GM19463 (cell line): ENCODE results near the gene TMEM255B.
"Not testable (repeated sequence)": the region's sequence is repeated elsewhere in the genome, so short reads cannot be mapped to it uniquely, and the experiment has no call there.

Experiments used
- ATAC-seq: cut with Tn5 transposase; IDR thresholded peaks from one replicate; pipeline ENCODE4 v1.9.1; 2021; ENCODE audit warnings: mild to moderate bottlenecking, moderate library complexity; ENCODE audit not compliant: unreplicated experiment

The TMEM255B gene

DNA sequence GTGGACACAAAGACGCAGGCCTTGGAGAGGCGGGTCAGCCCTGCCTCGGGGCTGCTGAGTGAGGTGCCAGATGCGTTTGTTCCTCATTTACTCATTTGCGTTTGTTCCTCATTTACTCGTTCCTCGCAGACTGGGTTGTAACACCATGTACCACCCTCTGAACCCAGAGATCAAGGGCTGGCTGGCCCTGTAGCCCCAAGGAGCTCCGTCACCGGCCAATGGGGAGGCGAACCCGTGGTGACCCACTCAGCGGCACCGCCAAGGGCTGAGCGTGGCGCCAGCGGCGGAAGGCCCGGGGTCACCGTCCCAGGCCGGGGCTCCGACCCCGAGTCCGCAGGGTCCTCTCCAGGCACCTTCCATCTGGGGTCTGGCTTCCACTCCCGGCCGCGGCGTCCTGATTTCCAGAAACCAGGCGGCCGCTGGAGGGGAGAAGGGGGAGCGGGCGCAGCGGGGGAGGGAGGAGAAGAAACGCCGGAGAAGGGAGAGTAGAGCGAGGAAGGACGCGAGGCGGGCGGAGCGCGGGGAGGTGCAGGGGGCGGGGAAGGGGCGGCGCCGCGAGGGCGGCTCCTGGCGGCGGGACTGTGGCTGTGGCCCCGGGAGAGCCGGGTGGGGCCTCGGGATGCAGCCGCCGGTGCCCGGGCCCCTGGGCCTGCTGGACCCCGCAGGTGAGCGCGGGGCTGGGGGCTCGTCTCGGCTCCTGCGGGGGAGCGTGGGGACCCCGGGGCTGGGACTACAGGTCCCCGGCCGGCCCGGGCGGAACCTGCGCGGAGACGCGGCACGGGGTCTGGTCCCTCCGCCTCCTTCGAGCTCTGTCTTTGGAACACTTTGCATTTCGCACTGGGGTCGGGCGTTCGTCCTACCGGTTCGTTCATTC lies at the start of gene TMEM255B:
TMEM255B (plus strand) TSS at position 576 of the 874 bp plus-strand sequence; CDS start at position 620, 44 bp downstream.
- ATAC-seq, result peak; percentile 96

DNA sequence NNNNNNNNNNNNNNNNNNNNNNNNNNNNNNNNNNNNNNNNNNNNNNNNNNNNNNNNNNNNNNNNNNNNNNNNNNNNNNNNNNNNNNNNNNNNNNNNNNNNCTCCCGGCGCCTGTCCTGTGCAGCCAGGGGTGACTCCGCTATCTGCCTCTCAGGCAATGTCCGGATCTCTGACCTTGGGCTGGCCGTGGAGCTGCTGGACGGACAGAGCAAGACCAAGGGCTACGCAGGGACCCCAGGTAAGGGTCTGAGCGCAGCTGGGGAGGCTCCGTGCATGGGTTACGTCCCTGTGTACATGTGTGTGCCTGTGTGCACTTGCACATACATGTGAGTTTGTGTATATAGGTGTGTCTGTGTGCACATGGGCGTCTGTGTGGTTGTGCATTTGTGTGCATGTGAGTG lies 36.1 kb upstream of the TMEM255B start:
- ATAC-seq, result no peak

DNA sequence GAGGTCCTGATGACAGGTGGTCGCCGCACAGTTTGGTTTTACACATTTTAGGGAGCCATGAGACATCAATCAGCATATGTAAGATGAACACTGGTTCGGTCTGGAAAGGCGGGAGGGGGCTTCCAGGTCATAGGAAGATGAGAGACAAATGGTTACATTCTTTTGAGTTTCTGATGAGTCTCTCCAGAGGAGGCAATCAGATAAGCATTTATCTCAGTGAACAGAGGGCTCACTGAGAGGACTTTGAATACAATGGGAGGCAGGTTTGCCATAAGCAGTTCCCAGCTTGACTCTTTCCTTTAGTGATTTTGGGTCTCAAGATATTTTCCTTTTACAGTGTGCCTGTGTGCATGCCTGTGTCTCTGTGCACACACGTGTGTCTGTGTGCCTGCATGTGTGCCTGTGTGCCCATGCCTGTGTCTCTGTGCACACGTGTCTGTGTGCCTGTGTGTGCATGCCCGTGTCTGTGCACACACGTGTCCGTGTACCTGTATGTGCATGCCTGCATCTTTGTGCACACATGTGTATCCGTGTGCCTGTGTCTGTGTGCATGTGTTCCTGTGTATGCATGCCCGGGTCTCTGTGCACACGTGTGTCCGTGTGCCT lies 35.5 kb upstream of the TMEM255B start:
- ATAC-seq, result no peak

DNA sequence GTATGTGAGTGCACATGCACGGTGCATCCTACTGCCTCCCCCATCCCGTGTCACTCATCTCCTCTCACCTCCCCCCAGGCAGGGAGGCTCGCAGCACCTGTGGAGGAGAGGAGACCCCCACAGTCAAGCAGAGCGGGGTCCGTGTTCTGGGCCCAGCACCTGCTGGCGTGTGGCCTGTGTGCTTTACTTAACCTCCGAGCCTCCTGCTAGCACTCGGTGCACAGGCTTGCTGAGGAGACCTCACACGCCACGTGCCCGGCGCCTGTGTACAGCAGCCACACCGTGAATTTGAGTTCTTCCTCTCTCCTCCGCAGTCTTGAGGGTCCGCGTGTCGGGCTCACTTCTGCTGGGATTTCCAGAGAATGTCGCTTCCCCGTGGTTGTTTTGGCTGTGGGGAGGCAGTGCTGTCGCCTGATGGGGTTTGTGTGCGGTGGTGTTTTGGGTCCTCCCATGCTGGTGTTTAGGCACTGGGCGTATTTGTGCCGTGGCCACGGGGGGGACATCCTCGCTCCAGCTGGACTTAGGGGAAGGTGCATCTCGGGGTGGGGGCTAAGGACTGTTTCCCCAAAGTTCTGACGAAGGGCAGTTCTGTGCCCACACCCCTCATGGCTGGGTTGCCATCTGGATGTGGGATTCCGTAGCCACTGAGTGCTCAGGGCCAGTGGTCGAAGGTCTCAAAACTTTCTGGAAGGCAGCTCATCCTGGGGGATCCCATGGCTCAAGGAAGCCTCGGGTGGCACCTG lies 34.8 kb upstream of the TMEM255B start:
- ATAC-seq, result no peak

DNA sequence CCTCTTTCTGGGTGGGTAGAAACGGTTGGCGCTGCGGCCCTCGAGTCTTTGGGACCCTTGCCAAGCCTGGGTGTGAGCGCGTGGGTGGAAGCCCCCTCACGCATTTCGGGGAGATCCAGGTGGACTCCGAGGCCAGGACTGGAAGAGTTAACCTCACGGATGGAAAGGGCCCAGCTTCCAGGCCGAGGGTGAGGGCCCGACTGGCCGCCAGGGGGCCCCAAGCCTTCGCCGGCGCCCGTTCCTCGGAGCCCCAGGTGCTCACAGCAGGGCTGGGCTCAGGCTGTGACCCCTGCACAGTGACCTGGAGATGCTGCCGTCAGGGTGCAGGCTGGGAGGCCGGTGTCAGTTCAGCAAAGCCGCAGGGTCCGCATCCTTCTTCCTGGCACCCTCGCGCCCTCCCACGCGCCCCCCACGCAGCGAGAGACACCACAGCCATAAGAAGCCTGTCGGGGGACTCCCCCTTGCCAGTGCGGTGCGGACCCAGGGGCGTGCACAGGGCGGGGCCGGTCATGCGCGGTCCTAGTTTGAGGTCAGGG lies 34.2 kb upstream of the TMEM255B start:
- ATAC-seq, result peak; percentile 93

DNA sequence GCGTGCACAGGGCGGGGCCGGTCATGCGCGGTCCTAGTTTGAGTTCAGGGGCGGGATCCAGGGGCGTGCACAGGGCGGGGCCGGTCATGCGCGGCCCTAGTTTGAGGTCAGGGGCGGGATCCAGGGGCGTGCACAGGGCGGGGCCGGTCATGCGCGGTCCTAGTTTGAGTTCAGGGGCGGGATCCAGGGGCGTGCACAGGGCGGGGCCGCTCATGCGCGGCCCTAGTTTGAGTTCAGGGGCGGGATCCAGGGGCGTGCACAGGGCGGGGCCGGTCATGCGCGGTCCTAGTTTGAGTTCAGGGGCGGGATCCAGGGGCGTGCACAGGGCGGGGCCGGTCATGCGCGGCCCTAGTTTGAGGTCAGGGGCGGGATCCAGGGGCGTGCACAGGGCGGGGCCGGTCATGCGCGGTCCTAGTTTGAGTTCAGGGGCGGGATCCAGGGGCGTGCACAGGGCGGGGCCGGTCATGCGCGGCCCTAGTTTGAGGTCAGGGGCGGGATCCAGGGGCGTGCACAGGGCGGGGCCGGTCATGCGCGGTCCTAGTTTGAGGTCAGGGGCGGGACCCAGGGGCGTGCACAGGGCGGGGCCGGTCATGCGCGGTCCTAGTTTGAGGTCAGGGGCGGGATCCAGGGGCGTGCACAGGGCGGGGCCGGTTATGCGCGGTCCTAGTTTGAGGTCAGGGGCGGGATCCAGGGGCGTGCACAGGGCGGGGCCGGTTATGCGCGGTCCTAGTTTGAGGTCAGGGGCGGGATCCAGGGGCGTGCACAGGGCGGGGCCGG lies 33.5 kb upstream of the TMEM255B start:
- not testable (repeated sequence) for ATAC-seq

DNA sequence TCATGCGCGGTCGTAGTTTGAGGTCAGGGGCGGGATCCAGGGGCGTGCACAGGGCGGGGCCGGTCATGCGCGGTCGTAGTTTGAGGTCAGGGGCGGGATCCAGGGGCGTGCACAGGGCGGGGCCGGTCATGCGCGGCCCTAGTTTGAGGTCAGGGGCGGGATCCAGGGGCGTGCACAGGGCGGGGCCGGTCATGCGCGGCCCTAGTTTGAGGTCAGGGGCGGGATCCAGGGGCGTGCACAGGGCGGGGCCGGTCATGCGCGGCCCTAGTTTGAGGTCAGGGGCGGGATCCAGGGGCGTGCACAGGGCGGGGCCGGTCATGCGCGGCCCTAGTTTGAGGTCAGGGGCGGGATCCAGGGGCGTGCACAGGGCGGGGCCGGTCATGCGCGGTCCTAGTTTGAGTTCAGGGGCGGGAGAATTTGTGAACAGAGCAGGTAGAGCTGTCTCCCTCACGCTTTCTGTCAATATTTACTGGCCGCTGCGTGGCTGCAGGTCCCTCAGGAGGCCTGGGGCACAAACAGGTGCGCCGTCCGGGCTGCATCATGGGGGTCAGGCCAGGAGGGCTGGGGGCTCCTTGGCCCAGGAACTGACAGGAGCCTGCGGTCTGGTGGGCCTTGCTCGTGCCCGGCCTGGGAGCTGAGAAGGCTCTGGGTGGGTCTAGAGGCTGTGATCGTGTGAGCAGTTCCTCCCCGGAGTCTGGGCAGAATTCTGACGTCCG lies 32.8 kb upstream of the TMEM255B start:
- ATAC-seq, result not testable (repeated sequence)

DNA sequence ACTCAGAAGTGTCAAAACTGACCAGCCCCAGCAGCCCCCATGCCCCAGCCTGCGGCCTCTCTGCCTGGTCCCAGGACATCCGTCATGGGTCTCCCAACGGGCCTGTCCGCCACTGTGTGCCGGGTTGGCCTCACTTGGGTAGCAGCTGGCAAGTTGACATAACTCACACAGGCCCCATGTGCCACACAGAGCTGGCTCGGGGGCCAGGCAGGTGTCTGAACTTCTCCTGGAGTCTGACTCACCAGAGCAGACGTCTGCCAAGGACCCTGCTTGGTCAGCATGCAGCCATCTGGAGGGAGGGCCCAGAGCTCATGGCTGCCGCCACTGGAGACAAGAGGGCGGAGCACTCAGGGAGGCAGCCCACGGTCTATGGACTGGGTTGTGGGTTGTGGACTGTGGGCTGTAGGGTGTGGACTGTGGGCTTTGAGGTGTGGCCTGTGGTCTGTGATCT lies 32.0 kb upstream of the TMEM255B start:
- no peak for ATAC-seq

DNA sequence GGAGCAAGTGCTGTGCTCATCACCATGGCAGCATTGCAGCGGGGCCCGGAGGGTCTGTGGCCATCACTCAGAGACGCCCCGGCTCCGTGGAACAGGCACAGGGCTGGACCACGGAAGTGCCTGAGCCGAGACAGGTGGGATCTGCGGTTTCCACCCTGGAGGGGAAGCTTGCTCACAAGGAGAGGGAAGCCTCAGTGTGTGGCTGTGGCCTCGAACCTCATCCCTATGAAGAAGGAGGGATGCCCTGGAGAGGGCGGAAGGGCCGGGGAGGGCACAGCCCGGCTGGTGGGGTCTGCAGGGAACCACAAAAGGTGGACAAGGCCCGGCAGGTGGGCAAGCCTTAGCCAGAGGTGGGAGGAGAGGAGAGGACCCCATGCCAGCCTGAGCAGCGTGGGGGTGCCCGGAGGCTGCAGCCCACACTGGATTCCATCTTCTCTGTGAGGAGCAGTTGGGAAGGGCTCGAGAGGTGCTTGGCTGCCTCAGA lies 30.4 kb upstream of the TMEM255B start:
- ATAC-seq, result no peak

DNA sequence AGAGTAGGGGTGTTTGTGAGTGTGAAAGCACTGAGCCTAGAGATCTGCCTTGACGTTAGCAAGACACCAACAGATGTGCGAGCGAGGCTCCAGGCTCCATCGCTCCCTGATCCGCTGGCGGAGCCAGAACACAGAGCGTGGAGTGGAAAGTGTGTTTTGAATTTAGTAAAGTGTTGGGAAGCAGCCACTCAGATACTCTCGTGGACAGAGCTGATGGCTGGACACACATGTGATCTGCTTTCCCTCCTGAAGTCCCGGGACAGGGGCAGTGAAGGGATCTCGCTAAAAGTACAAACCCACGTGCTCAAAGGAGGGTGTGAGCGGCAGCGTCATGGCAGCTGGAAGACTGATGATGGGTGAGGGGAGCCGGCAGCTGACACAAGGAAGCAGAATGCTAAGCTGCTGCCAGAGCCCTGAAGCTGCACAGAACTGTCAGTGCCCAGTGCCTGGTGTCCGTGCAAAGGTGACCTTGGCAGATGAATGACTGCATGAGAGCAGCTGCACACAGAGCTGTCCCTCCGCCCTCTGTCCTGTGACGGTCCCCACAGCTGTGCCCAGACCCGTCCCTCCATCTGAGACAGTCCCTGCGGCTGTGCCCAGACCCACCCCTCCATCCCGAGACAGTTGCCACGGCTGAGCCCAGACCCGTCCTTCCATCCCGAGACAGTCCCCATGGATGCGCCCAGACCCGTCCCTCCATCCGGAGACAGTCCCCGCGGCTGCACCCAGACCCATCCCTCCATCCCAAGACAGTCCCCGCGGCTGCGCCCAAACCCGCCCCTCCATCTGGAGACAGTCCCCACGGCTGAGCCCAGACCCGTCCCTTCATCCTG lies 29.6 kb upstream of the TMEM255B start:
- no peak for ATAC-seq

DNA sequence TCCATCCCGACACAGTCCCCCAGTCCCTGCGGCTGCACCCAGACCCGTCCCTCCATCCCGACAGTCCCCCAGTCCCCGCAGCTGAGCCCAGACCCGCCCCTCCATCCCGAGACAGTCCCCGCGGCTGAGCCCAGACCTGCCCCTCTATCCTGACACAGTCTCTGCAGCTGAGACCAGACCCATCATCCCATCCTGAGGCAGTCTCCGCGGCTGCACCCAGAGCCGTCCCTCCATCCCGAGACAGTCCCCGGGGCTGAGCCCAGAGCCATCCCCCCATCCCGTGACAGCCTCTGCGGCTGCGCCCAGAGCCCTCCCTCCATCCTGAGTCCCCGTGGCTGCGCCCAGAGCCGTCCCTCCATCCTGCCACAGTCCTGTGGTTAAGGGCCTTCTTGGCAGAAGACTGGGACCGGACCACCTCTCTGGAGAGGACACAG lies 28.8 kb upstream of the TMEM255B start:
- ATAC-seq, result no peak

DNA sequence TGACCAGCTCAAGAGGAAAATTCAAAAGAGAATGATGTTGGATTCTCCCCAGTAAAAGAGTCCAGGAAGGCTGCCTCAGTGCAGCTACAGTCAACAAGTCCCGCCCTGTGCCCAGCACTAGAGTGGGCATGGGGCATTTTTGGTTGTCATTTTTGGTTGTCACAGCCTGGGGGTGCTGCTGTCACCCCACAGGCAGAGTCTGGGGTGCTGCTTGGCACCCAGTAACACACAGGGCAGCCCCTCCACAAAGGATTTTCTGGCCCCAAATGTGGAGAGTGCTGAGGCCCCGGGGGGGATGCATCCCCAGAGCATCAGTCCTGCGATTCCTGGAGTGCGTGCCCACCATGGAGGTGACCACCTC lies 28.2 kb upstream of the TMEM255B start:
- ATAC-seq, result no peak

DNA sequence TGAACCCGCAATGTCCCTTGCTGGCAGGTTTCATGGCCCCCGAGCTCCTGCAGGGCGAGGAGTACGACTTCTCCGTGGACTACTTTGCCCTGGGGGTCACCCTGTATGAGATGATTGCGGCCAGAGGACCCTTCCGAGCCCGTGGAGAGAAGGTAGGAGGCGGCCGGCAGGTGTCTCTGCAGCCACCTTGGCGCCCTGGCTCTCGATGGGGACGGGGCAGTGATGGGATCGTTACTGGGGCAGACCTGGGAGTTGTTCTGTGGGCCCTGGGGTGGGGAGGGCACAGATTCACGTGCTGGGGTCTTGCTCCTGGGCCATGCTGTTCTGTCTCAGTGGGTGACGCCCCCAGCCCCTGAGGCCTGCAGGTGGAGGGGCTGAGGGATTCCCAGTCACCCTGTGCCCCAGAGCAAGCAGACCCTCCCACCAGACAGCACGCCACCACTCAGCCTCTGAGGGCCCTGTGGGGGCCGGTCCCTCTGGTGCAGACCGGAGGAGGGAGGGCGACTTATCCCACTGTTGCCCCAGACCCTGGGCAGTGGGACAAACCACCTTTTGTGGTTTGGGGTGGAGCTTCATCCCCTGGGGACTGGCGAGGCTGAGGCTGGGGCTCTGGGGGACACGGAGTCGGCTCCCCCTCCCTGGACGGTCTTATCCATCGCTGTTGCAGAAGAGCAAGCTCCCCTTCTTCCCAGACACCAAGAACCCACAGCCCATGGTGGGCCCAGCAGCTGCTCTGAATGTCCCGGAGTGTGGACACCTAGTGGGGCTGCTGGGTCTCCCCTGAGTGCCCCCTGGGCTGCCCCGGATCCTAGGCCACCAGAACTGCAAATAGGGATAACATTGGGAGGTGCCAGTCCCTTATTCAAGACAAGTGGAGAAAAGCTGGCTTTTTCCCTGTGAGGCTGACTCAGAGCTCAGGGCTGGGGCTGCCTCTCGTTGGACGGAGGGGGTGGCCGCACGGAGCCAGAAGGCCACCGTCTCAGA lies 27.5 kb upstream of the TMEM255B start:
- ATAC-seq, result no peak

DNA sequence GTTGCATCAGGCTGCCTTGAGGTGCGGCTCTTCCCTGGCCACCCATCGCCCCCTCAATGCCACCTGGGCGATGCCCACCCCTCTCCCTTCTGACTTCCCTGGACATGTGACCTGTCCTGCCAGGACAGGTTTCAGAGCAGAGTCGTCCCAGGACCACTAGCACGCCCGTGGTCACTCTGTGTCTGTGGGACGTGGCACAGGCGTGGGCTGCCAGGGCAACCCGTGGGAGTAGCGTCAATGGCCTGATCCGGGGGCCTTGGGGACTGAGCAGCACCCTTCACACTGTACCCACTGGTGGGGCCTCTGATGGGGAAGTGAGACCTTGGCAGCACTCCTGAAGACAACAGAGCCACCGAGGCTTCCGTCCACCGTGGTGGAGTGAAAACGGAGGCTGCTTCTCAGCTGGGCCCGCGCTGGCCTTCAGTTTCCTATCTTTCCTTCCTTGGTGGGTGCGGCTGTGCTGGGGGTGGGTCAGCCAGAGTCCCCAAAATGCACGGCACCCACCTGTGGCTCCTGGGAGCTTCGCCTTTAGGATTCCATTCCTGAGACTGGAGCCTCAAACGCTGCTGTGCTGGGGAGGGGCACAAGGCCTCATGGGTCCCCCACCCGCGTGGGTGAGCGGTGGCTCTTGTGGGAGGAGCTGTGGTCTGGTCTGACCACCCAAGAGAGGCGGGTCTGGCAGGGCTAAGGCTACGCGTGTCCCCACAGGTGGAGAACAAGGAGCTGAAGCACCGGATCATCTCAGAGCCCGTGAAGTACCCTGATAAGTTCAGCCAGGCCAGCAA lies 26.7 kb upstream of the TMEM255B start:
- no peak for ATAC-seq

DNA sequence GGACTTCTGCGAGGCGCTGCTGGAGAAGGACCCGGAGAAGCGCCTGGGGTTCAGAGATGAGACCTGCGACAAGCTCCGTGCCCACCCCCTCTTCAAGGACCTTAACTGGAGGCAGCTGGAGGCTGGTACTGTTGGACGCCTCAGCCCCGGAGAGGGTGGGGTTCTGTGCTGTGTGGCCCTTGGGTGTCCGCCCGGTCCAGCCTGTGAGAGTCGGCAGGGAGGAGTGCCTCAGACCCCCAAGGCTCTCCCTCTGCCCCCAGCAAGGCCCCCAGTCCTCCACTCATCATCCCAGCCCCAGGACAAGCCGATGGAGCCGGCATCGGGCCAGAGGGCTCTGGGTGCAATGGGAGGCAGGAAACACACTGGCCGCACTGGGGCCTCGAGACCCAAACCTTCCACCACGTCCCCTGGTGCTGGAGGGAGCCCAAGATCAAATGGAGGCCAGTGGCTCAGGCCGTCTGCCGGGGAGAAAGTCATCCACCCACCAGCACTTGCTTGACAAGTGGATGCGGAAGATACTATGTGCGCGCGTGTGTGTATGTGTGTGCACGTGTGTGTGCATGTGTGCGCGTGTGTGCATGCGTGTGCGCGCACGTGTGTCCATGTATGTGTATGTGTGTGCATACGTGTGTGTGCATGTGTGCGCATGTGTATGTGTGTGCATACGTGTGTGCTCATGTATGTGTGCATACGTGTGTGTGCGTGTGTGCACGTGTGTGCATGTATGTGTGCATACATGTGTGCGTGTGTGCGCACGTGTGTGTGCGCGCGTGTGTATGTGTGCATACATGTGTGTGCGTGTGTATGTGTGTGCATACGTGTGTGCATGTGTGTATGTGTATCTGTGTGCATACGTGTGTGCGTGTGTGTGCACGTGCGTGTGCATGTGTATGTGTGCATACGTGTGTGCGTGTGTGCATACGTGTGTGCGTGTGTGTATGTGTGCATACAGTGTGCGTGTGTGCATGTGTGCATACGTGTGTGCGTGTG lies 25.8 kb upstream of the TMEM255B start:
- no peak for ATAC-seq
